Cardiac septum (tissue), 1 donor: Measurements from ENCODE around the gene GTPBP3. TPM values are rescaled to one million over a fixed set of nuclear protein-coding genes. Genes with fewer than 3 reads are reported as not detected.

ENCODE experiments used
- DNase-seq: peaks from one replicate; pipeline ENCODE4 v3.0.0-alpha.2; 2020; ENCODE audit warnings: low spot score
- intact Hi-C: fragments of 100-400 bp; cut with DNase I; formaldehyde crosslinking; loops from one replicate; pipeline ENCODE4 v1.14.0; 2022
- total RNA-seq: library from RNA; stranded (reverse); fragmentation: NEBNext Ultra II Directional; extraction: Animal tissue kit (Norgen Biotek cat#: 25700); gene quantifications from one replicate; pipeline ENCODE4 v1.2.1, GENCODE V29; 2021
- donor health status: DM: no; HTN: no; CAD: no.

GTPBP3 gene
- total RNA-seq, 1 donor from 2014 or later = 9.8 TPM

DNA sequence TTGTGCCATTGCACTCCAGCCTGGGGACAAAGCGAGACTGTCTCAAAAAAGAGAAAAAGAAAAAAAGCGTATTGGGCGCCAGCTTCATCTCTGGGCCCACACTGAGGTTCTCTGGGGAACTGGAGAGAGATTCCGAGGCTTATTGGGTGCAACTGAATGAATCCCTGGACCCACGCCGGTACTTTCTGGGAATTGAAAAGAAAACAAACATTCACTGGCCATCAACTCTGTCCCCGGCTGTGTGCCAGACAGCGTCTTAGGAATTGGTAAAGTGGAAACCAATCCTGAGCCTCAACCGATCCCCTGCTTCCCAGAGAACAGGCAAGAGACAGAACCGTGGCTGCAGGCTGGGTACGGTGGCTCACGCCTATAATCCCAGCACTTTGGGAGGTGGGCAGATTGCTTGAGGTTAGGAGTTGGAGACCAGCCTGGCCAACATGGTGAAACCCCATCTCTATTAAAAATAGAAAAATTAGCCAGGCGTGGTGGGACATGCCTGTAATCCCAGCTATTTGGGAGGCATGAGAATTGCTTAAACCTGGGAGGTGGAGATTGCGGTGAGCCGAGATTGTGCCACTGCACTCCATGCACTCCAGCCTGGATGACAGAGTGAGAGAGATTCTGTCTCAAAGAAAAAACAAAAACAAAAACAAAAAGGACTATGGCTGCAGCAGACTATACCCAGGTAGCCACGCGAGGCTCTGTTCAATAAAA is 11.3 kb upstream of the GTPBP3 start:
- intact Hi-C loops = no loop called here
- DNase-seq = no peak

DNA sequence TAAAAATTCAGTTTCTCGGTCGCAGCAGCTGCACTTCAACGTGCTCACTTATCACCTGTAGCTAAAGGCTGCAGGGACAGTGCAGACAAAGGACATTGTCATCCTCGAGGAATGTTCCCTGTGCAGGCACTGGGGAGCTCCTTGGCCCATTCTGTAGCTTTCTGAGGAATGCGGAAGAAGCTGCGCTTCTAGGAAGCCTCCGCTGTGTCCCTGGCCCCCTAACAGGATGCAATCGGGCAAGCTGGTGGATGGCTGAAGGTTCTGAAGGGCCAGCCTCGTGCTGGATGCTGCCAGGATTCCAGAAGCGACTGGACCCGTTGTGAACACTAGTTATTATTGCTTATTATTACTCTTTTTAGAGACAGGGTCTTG is 10.8 kb upstream of the GTPBP3 start:
- intact Hi-C loops = no loop called here

GRCh38 chr19:17327068-17327653 is 10.2 kb upstream of the GTPBP3 start:
- no peak for DNase-seq
- intact Hi-C loops = no loop called here

More for the DNA sequence above, 10.8 kb upstream of the GTPBP3 start:
- no peak for DNase-seq

GRCh38 chr19:17327654-17328516 is 9.5 kb upstream of the GTPBP3 start:
- no peak for DNase-seq
- intact Hi-C loops = no loop called here

- intact Hi-C loops = no loop called here
- DNase-seq = no peak
Observed at GRCh38 chr19:17328517-17329365, 8.6 kb upstream of the GTPBP3 start.

DNA sequence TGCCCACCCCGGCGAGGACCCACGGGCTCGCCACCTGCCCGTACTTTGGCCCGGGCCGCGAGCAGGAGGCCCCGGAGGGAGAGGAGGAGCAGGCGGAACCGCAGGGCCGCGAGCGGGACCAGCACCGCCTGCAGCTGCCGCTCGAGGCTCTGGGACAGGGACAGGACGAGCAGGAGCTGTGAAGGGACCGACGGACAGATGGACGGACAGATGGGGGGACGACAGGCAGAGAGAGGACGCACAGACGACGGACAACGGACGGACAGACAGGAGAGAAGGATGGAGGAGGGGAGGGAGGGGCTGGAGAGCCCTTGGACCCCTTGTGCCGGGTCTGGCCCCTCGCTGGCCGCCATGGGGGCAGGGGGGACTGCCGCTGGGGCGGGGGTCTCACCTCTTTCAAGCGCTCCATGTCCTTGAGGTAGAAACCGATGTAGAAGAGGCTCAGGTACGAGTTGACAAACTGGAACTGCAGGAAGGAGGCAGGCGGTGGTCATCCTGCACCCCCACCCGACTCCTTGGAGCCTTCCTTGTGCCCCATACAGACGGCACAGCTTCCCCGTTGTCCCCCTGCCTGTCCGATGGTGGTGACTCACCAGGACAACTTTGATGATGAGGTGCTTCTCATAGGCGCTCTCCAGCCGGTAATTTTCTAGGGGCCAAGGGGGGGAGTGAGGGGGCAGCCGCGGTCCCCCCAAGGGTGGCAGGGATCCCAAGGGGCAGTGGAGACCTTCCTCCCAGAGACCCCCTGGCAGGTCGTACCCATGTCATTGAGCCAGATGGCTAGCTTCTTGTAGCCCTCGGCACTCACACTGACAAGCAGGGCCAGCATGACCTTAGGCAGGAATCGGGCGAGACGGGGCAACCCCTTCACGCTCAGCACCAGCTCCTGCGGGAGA is 7.7 kb upstream of the GTPBP3 start:
- intact Hi-C loops = no loop called here
- DNase-seq = no peak

DNA sequence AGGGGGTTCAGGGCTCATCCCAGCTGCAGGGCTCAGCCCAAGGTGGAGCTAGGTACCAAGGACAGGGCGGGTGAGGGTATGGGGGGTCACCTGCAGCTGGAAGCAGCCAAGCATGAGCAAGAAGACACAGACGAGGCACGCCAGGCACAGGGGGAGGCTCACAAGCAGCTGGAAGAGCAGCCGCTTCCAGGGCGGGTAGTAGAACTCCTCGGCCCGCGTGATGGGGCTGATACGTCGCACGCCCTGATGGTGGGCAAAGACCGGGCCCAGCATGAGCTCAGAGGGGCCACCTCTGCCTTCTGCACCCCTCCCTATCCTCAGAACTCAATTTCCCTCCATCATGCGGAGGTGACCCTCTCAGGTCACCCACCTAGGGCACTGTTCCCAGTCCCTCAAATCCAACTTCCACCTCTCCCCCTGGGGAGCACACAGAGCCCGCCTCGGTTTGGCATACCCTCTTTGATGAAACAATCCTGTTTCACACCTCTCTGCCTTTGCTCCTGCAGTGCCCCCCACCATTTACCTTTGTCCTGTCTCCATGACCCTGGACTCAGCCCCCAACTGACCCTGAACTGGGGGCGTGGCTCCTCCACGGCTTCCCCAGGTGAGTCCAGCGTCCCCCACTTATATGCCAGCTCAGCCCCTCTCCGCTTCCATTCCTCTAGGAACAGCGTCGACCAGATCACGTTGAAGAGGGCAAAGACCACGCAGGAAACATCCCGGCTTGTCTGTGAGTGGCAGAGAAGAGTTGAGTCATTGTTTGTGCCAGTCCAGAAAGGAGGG is 6.9 kb upstream of the GTPBP3 start:
- intact Hi-C loops = no loop called here
- DNase-seq = no peak

- no peak for DNase-seq
- intact Hi-C loops = no loop called here
Observed at GRCh38 chr19:17331045-17331558, 6.3 kb upstream of the GTPBP3 start.

DNA sequence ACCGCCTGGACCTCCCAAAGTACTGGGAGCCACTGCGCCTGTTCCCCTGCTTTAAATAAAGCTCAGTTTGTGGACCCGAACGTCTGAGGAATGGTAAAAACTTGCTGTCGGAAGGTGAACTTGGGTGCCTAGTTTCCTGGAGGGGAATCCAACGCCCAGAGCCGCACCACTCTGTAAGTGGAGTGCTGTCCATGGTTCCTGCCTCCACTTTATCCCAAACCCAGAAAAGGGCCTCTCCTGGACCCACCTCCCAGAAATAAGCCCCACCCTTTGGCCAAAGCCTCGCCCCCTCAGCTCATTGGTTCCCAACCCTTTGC is 5.0 kb upstream of the GTPBP3 start:
- intact Hi-C loops = no loop called here
- DNase-seq = no peak

DNA sequence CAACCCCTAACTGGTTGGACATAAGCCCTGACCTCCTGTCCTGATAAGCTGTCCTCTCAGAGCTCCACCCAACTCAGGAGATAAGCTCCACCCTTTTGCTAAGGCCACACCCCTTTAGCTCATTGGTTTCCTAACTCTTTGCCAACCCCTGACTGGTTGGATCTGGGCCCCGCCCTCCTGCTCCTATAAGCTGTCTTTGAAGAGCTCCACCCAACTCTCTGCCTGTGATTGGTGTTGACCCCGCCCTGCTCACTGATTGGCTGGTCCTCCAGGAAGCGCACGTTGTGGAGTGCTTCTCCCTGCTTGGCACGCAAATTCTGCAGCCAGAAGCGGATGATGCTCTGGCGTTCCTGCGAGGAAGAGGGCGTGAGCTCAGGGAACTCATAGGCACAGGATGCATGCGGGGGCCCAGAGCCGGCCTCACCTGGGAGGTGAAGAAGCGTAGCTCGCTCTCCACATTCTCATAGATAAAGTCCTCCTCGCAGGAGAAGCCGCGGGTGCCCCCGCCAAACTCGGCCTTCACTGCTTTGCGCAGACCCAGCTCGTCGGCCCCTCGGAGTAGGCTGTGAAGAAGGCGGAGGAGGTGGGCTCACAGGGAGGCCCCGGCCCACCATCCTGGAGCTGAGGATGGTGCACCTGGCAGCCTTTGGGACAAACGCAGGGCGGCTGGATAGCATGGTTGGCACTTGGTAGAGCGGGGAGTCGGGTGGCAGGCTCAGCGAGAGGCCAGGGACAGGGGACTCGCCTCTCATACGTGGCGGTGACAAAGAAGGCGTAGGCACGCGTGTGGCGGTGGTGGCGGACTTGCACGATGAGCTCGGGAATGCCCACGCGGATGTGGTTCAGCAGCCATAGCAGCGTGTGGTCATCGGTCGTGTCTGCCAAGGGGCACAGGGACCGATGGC is 4.4 kb upstream of the GTPBP3 start:
- intact Hi-C loops = no loop called here

GRCh38 chr19:17333611-17334413 is 3.5 kb upstream of the GTPBP3 start:
- DNase-seq = no peak
- intact Hi-C loops = no loop called here

More for the DNA sequence above, 4.4 kb upstream of the GTPBP3 start:
- DNase-seq = no peak

DNA sequence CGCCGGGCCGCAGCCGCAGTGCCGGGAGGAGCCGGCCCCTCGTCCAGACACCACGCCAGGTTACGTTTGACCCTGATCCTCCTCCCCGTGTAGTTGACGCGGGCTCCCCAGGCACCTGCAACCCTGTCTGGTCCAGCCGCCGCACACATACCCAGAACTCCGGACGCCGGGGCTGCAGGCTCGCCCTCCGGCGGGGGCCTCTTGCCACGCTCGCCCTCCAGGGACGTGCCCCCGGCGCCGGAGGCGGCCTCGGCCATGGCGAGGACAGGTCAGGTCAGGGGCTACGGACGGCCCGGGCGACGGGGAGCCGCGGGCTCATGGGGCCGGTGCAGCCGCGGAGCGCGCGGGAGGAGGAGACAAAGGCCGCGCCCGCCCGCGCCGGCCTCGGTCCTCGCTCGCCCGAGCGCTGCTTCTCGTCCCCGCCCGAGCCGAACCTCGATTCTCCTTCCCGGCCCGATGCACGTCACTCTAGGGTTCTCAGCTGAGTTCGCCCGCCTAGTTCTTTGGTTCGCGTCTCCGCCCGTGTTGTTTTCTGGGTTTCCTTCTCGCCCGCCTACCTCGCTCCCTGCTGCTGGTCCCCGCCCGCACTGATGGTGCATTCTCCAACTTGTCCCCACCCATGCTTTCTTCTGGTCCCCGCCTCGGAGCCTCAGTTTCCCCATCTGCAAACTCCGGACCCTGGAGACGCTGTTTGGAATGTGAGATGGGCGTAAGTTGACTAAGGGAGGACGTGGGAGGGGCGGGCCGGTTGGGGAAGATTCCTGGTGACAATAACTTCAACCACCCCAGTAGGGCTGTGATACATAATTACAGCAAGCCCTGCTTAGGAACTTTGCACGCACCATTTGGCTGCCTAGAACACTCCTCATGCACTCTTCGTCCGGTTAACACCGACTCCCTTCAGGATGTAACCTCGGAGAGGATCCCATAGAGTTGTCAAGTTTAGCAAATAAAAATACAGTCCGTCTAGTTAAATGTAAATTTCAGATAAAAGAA is 2.6 kb upstream of the GTPBP3 start, which contains the start of gene ANO8:
TSS of gene ANO8 (minus strand) at position 442 of the 996 bp plus-strand sequence. CDS start at position 257, 185 bp downstream.
- intact Hi-C loops = loop anchor here (5.0 kb wide), 1 partner anchor 32 kb away; the partner anchor contains the start of gene ABHD8
- DNase-seq = peak; percentile 97

- intact Hi-C loops = loop anchor here (5.0 kb wide), 1 partner anchor 33 kb away; the partner anchor contains the start of gene ABHD8
- no peak for DNase-seq
Observed at GRCh38 chr19:17335575-17335974, 1.8 kb upstream of the GTPBP3 start.

DNA sequence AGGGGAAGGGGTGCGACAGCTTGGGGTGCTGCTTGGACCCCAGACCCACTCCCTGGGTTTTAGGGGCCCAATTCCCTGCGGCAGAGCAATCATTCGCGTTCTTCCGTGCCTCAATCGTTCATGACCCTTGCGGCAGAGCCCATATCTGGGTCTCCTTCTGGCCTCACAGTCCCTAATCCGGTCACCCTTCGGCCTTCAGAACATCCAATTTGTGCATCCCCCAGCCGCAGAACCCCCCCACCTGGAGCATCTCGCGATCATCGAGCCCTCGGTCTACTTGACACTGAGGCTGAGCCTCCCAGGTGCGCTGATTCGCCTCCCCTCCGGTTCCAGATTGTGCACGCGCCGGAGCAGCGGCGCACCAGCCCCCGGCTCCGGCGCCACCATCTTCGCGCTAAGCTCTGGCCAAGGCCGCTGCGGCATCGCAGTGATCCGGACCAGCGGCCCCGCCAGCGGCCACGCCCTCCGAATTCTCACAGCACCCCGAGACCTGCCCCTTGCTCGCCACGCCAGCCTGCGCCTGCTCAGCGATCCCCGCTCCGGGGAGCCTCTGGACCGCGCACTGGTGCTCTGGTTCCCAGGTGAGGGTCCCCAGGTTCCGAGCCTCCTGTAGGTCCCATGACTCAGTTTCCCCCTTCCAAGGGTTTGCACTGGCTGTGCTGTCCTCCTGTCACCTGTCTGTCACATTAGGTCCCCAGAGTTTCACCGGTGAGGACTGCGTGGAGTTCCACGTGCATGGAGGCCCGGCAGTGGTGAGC is 501 bp downstream of the GTPBP3 start:
- DNase-seq = no peak
- intact Hi-C loops = loop anchor here (5.0 kb wide), 1 partner anchor 36 kb away; the partner anchor contains the start of gene ABHD8
